Measurements from ENCODE around the gene CXCL9.
"Not testable (repeated sequence)": the region's sequence is repeated elsewhere in the genome, so short reads cannot be mapped to it uniquely, and the experiment has no call there.

Gene CXCL9

DNA sequence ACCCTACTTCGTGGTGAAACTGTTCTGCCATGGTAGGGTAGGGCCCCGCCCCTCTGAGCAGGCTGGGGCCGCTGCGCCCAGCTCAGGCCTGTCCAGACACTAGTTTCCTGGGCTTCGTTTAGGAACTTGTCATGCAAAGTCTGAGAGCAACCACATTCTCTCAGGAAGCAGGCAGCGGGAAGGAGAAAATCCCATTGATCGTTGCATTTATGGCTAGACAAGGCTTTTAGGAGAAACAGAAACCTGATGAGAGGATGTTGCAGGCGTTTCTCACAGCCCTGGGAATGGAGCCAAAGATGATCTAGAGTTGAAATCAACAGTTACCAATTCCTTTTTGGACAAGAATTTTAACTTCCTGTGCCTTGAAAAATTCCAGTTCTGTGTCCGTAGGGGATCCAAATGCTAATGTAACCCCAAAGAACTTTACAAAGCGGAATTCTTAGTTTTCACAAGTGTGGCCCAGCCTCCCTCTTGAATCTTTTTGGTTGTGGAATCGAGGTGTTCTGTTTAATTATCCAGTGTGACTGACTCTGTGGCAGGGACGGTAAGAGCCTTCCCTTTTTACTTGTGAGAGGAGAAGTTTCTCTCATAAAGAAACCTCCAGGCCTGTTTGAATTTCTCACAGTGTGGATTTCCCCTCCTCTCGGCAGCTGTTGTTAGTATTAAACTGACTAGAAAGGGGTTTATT, 4.5 kb upstream of the CXCL9 start:
- DNase-seq = no peak

GRCh38 chr4:76011018-76011670, 3.8 kb upstream of the CXCL9 start:
- no peak for DNase-seq

DNA sequence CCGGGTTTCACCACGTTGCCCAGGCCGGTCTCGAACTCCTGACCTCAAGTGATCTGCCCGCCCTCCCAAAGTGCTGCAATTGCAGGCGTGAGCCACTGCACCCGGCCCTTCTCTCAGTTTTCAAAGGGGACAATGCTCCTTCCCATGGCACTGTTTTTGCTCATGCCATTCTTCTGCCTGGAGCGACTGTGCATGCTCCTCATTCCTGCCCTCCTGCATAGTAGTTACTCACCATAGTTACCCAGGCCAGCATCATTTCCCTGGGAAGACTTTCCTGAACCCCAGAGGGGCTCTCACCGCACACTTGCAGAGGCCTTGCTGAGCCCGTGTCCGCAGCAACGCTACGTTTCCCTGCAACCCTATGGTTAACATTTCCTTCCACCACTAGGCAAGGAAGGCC, 3.3 kb upstream of the CXCL9 start:
- no peak for DNase-seq

DNA sequence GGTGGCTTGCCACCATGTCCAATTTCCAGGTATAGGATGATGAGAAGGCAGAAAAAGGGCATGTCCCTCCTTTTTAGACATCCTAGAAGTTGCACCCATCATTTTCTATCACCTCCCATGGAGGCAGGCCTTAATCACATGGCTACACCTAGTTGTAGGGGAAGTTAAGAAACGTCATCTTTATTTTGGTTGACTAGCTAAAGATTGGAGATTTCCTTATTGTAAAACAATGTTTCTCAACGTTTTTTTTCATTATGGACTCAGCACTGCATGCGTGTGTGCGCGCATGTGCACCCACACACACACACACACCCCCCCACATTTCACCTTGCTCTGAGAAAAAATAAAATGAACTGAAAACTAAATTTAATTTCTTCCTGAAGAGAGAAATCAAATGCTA, 2.0 kb upstream of the CXCL9 start:
- no peak for DNase-seq

DNA sequence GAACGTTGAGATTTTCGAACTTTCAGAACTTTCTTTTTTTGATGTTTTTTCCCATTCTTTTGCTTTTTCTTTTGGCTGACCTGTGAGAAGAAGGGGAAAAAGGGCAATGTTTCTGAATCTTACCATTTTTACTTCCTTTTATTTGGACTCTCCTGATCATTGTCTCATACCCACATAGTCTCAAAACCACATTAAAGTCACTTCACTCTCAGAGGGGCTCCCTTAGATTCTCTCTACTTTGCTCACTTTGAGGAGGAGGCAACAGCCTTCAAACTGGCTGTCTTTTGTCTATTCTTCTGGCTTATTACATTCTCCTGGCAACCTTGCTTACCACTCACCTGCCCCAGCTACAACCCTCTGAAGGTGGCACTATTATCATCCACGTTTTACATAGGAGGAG, 3.7 kb downstream of the CXCL9 start:
- no peak for DNase-seq

- no peak for DNase-seq
These were observed 4.3 kb downstream of the CXCL9 start for GRCh38 chr4:76003035-76003434.

- DNase-seq = no peak
These were observed 5.1 kb downstream of the CXCL9 start for GRCh38 chr4:76002176-76002575.

- DNase-seq = no peak
These were observed 5.6 kb downstream of the CXCL9 start for GRCh38 chr4:76001700-76002099.

GRCh38 chr4:76000279-76000678, 7.0 kb downstream of the CXCL9 start:
- no peak for DNase-seq

DNA sequence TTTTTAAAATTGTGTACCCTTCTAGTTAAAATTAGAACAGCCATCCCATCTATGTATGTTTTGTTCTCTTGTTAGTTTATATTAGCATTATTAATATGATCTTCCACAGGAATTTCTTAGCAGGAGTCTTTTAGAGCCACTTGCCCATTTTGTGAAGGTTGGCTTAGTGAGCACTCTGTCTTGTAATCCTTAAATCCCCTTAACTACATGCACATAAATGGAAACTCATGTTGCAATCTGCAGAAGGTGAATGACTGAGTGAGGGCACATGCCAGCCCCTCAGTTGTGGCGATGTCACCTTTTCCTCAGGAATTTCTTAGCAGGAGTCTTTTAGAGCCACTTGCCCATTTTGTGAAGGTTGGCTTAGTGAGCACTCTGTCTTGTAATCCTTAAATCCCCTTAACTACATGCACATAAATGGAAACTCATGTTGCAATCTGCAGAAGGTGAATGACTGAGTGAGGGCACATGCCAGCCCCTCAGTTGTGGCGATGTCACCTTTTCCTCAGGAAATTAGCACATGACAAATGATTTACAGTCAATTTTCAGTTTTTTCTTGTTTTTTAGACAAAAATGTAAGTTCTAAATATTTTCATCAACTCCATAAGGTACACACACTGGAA, 8.7 kb downstream of the CXCL9 start:
- DNase-seq = not testable (repeated sequence)

GRCh38 chr4:75997946-75998345, 9.4 kb downstream of the CXCL9 start:
- DNase-seq = no peak

DNA sequence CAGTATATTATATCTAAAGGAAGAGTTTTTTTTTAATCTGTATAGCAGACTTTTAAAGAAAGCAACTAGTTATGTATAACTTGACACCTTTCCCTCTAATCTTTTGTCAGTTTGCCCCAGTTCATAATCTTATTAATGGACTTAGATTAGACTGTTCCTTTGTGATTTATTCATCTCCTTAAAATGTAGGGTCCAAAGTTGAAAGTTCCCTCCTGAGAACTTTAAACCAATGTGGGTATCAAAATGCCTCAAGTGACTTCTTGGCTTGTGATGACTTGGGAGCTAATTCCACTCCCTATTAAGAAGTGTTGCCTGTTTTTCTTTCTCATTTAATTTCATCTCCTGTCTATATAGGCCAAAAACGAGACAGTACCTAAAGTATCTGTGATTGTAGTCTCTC, 10.2 kb downstream of the CXCL9 start:
- DNase-seq = no peak

GRCh38 chr4:75995727-75996126, 11.6 kb downstream of the CXCL9 start:
- no peak for DNase-seq

DNA sequence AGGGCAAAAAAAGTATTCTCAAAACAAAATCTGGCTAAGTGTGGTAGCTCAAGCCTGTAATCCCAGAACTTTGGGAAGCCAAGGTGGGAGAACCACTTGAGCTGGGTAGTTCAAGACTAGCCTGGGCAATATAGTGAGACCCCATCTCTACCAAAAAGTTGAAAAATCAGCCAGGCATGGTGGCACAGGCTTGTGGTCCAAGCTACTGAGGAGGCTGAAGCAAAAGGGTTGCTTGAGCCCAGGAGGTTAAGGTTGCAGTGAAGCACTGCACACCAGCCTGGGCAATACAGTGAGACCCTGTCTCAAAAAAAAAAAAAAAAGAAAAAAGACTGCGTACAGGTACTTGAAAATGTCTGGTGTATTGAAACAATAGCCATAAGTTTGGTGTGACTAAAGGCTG, 14.8 kb downstream of the CXCL9 start:
- no peak for DNase-seq

DNA sequence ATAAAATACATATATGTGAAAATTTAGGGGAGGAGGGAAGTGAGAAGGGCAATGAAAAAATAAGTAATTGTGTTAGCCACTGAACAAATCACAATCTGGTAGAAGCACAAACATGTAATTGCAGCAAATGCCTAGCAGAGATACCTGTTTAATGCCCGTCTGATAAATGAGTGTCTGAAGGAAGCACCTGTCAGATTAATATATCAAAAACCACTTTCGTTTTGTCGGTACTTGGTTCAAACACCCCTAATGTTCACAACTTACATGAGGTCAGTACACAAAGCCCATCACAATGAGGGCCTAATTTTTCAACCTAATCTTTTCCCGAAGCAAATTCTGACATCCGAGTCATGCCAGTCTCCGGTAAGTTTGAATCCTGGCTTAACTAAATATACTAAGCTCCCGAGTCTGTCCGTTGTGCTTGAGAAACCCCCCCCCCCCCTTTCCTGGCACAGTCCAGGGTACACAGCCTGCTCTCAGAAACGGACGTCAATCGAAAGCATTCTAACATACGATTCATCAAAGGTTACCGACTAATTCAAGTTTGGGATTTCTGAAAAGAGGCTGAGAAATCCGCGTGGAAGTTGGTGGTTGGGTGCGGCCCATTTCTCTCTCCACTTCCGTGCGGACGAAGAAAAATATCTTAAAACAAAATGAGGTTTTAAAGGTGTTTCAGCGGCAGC, 17.3 kb downstream of the CXCL9 start:
- no peak for DNase-seq

- no peak for DNase-seq
These were observed 22.2 kb downstream of the CXCL9 start for GRCh38 chr4:75985116-75985515.

- no peak for DNase-seq
These were observed 26.7 kb downstream of the CXCL9 start for GRCh38 chr4:75980576-75980975.

- no peak for DNase-seq
These were observed 31.1 kb downstream of the CXCL9 start for GRCh38 chr4:75976177-75976576.

- no peak for DNase-seq
These were observed 33.5 kb downstream of the CXCL9 start for GRCh38 chr4:75973766-75974165.

DNA sequence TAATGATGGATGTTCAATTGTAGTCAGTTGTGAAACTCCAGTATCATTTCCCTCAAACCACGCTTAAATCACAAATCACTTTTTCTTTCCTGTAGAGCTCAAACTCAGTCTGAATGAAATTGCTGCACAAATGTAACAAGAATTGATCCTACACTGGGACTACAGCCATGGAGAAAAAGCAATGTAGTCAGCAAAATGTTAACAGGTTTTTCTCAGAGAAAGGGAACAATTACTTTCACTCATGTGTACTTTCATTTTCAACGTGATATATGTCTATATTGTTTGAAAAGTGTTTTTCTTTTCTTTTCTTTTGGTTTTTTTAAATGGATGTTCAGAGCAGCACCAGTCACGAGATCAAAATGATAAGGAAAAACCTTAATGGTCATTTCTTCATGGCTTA, 39.2 kb downstream of the CXCL9 start:
- no peak for DNase-seq

DNA sequence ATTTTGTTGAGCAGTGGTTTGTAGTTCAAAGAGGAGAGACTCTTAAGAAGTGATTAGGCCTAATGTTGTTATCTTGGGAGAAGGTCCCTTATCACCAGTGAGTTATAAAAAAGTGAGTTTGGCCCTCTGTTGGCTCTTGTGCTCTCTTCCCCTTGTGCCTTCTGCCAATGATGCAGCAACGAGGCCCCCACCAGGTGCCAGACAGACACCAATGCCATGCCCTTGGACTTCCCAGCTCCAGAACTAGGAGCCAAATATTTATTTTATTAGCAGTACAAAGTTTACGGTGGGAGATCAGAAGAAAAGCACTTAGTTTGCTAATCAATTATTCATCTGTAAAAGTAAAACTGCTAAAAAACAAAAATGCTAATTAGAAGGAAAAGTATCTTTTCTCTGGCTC, 43.8 kb downstream of the CXCL9 start:
- no peak for DNase-seq

DNA sequence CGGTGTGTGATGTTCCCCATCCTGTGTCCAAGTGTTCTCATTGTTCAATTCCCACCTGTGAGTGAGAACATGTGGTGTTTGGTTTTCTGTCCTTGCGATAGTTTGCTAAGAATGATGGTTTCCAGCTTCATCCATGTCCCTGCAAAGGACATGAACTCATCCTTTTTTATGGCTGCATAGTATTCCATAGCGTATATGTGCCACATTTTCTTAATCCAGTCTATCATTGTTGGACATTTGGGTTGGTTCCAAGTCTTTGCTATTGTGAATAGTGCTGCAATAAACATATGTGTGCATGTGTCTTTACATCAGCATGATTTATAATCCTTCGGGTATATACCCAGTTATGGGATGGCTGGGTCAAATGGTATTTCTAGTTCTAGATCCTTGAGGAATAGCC, 45.2 kb downstream of the CXCL9 start:
- not testable (repeated sequence) for DNase-seq

DNA sequence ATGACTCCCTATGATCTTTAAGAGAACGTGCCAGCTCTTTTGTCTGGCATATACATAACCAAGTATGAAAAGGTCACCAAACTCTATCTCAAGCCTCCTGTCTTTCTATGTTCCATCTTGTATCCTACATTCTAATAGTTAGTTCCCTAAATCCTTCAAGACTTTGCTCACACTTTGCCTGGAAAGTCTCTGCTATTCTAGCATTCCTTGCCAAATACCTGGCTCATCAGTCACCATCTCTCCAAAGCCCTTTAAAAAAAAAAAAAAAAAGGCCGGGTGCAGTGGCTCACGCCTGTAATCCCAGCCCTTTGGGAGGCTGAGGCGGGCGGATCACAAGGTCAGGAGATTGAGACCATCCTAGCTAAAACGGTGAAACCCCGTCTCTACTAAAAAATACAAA, 48.8 kb downstream of the CXCL9 start:
- not testable (repeated sequence) for DNase-seq

DNA sequence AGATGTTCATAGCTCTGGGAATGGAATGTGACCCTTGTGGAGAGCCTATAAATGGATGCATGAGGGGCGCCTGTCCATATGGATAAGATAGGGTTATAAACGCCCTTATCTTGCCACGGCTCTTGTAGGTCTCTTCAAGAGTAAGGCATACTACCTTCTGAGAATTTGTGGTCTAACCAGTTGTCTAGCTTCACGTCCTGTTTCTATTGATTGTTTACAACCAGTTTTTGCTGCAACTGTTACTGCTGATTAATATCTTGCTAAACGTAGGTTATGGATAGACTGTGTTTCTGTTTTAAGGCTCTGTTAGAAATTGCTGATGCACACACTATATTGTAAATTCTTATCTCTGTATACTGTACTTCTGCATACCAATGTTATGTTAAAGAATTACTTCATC, 52.5 kb downstream of the CXCL9 start:
- not testable (repeated sequence) for DNase-seq
